H1 (cell line): ENCODE results near the gene TMEM269.

Source experiments
- BCL11A ChIP-seq, 2 experiments: IDR thresholded peaks; one replicate each; pipeline ENCODE4 v1.6.1; 2011; ENCODE audit warnings: low read depth in 2 of 2, low read length in 2 of 2, mild to moderate bottlenecking in 2 of 2
- CTCF ChIP-seq, 3 experiments: IDR thresholded peaks; 1 replicate in 2 of 3; 2 replicates in 1 of 3; pipeline versions ENCODE4 v1.5.1 to v1.6.1; 2011; ENCODE audit warnings: low read length in 3 of 3, mild to moderate bottlenecking in 3 of 3, inconsistent platforms in 2 of 3, low read depth in 1 of 3, moderate library complexity in 1 of 3; ENCODE audit not compliant: insufficient read depth in 1 of 3; ENCODE audit errors: control extremely low read depth in 1 of 3
- POU5F1 ChIP-seq: IDR thresholded peaks from 2 replicates; pipeline ENCODE4 v1.6.1; 2011; ENCODE audit warnings: low read depth, mild to moderate bottlenecking, low read length, moderate library complexity
- SAP30 ChIP-seq: fragments of 300-600 bp; sonication (generic); IDR thresholded peaks from 2 replicates; pipeline ENCODE4 v1.7.1; 2012; ENCODE audit warnings: low read length, moderate library complexity, mild to moderate bottlenecking, inconsistent platforms; ENCODE audit not compliant: insufficient read depth, insufficient replicate concordance

GRCh38 chr1:42737257-42737656, 47.5 kb upstream of the TMEM269 start:
- TF ChIP-seq SAP30 (no peak), POU5F1 (no peak), CTCF (IDR thresholded peaks at IDR 0.05; ENCODE audit: control extremely low read depth in 1 of 3, insufficient read depth in 1 of 3, low read depth in 1 of 3, low read length in 3 of 3) (no peak), BCL11A (IDR thresholded peaks at IDR 0.05; ENCODE audit: low read depth in 2 of 2, low read length in 2 of 2) (no peak)
